HL-60 (cell line): ENCODE results near the gene GOLIM4.
"Not testable (repeated sequence)": the region's sequence is repeated elsewhere in the genome, so short reads cannot be mapped to it uniquely, and the experiment has no call there.

Experiments used
- DNase-seq, 2 experiments: peaks; one replicate each; pipeline ENCODE4 v3.0.0-alpha.2; 2010 to 2020; ENCODE audit warnings: low read depth in 1 of 2, low spot score in 1 of 2
- H3K27ac ChIP-seq: fragments of 250-450 bp; sonication (Bioruptor Pico); replicated peaks from 2 replicates; pipeline ENCODE4 v1.5.1; 2020; ENCODE audit warnings: mild to moderate bottlenecking, moderate library complexity
- H3K27me3 ChIP-seq: fragments of 250-450 bp; sonication (Bioruptor Pico); 2 replicates; pipeline ENCODE4 v1.5.1; 2021; ENCODE audit warnings: mild to moderate bottlenecking, moderate library complexity; ENCODE audit not compliant: insufficient read depth, poor library complexity, severe bottlenecking
- H3K4me3 ChIP-seq: replicated peaks from 2 replicates; pipeline ENCODE4 v1.5.1; 2011; ENCODE audit warnings: mild to moderate bottlenecking, control low read depth, low read length; ENCODE audit not compliant: insufficient read depth
- CTCF ChIP-seq: IDR thresholded peaks from one replicate; pipeline ENCODE4 v1.5.1; 2011; ENCODE audit warnings: low read length, control low read depth, inconsistent platforms; ENCODE audit not compliant: insufficient read depth
- GABPA ChIP-seq: IDR thresholded peaks from 2 replicates; pipeline ENCODE4 v1.6.1; 2012; ENCODE audit warnings: low read depth
- POLR2AphosphoS5 ChIP-seq: IDR thresholded peaks from 2 replicates; pipeline ENCODE4 v1.6.1; 2012; ENCODE audit warnings: low read depth
- REST ChIP-seq: IDR thresholded peaks from 2 replicates; pipeline ENCODE4 v1.6.1; 2012; ENCODE audit warnings: low read depth; ENCODE audit not compliant: insufficient replicate concordance
- SPI1 ChIP-seq: IDR thresholded peaks from 2 replicates; pipeline ENCODE4 v1.6.1; 2012; ENCODE audit warnings: low read depth, mild to moderate bottlenecking, borderline replicate concordance

Gene GOLIM4

GRCh38 chr3:168138421-168138820, 42.7 kb upstream of the GOLIM4 start:
- TF ChIP-seq CTCF (no peak), POLR2AphosphoS5 (no peak), REST (no peak), GABPA (no peak), SPI1 (no peak)

GRCh38 chr3:168134931-168135330, 39.2 kb upstream of the GOLIM4 start:
- TF ChIP-seq POLR2AphosphoS5: no peak
- no peak for TF ChIP-seq REST
- TF ChIP-seq SPI1: no peak
- TF ChIP-seq GABPA: no peak
- TF ChIP-seq CTCF: no peak
- no peak overlapping the region for H3K4me3 ChIP-seq
- no peak for DNase-seq

More at GRCh38 chr3:168138421-168138820, 42.7 kb upstream of the GOLIM4 start:
- Histone ChIP-seq H3K27ac (no peak overlapping the region), H3K4me3 (no peak overlapping the region), H3K27me3 (no peaks in the 10 kb centered on the region)
- no peak for DNase-seq

GRCh38 chr3:168130250-168130649, 34.5 kb upstream of the GOLIM4 start:
- H3K27ac ChIP-seq, H3K4me3 ChIP-seq, H3K27me3 ChIP-seq, DNase-seq: not testable (repeated sequence)

More at GRCh38 chr3:168134931-168135330, 39.2 kb upstream of the GOLIM4 start:
- Histone ChIP-seq H3K27me3 (no peaks in the 10 kb centered on the region), H3K27ac (no peak overlapping the region)

- H3K27me3 ChIP-seq, H3K4me3 ChIP-seq, H3K27ac ChIP-seq, DNase-seq: not testable (repeated sequence)
Measured at GRCh38 chr3:168128463-168128862, 32.7 kb upstream of the GOLIM4 start.

GRCh38 chr3:168127466-168127865, 31.7 kb upstream of the GOLIM4 start:
- Histone ChIP-seq H3K27me3 (no peaks in the 10 kb centered on the region), H3K4me3 (no peak overlapping the region), H3K27ac (no peak overlapping the region)
- DNase-seq: no peak
- no peak for TF ChIP-seq REST
- no peak for TF ChIP-seq SPI1
- TF ChIP-seq CTCF: no peak
- no peak for TF ChIP-seq GABPA
- no peak for TF ChIP-seq POLR2AphosphoS5
